Hematopoietic multipotent progenitor cell treated with erythropoietin and hydrocortisone succinate and interleukin-3 and kit ligand, for 8 days (in vitro differentiated cells): Measurements from ENCODE around the gene JMJD4.
A peak's percentile ranks its signal among the peaks of the same experiment; 100 is the strongest.

Source experiments
- DNase-seq: peaks from one replicate; pipeline ENCODE4 v3.0.0-alpha.2; 2015

JMJD4 gene

GRCh38 chr1:227748496-227749182, 13.5 kb upstream of the JMJD4 start:
- DNase-seq, result peak; percentile 91

GRCh38 chr1:227747948-227748495, 12.9 kb upstream of the JMJD4 start:
- no peak for DNase-seq

GRCh38 chr1:227747382-227747781, 12.3 kb upstream of the JMJD4 start:
- no peak for DNase-seq

GRCh38 chr1:227746676-227747075, 11.6 kb upstream of the JMJD4 start:
- no peak for DNase-seq

- no peak for DNase-seq
Observed at GRCh38 chr1:227745568-227746265, 10.6 kb upstream of the JMJD4 start.

- no peak for DNase-seq
Observed at GRCh38 chr1:227744668-227745067, 9.6 kb upstream of the JMJD4 start.

- no peak for DNase-seq
Observed at GRCh38 chr1:227742738-227743715, 7.9 kb upstream of the JMJD4 start.

GRCh38 chr1:227741166-227741870, 6.2 kb upstream of the JMJD4 start:
- DNase-seq, result no peak

- no peak for DNase-seq
Observed at GRCh38 chr1:227740401-227740960, 5.4 kb upstream of the JMJD4 start.

- DNase-seq, result no peak
Observed at GRCh38 chr1:227739636-227740035, 4.5 kb upstream of the JMJD4 start.

- DNase-seq, result no peak
Observed at GRCh38 chr1:227738820-227739219, 3.7 kb upstream of the JMJD4 start.

- no peak for DNase-seq
Observed at GRCh38 chr1:227736814-227737432, 1.8 kb upstream of the JMJD4 start.

GRCh38 chr1:227735539-227736285, 610 bp upstream of the JMJD4 start:
- DNase-seq, result no peak

- no peak for DNase-seq
Observed at GRCh38 chr1:227734546-227734855, 601 bp downstream of the JMJD4 start.

- DNase-seq, result no peak
Observed at GRCh38 chr1:227733751-227734545, 1.2 kb downstream of the JMJD4 start.

GRCh38 chr1:227733309-227733705, 1.8 kb downstream of the JMJD4 start:
- no peak for DNase-seq

- DNase-seq, result no peak
Observed at GRCh38 chr1:227732586-227733308, 2.4 kb downstream of the JMJD4 start.

- no peak for DNase-seq
Observed at GRCh38 chr1:227731696-227732585, 3.2 kb downstream of the JMJD4 start.
